Panc1 (cell line): Measurements from ENCODE around the gene ADAMTS10.

Source experiments
- POLR2AphosphoS5 ChIP-seq: IDR thresholded peaks from 2 replicates; pipeline ENCODE4 v1.6.1; 2012; ENCODE audit warnings: mild to moderate bottlenecking, low read depth, low read length, moderate library complexity
- TF ChIP-seq, protein P1 (sequence below): fragments of 450-650 bp; IDR thresholded peaks from 2 replicates; pipeline ENCODE4 v1.5.1; 2017; ENCODE audit warnings: mild to moderate bottlenecking

DNA sequence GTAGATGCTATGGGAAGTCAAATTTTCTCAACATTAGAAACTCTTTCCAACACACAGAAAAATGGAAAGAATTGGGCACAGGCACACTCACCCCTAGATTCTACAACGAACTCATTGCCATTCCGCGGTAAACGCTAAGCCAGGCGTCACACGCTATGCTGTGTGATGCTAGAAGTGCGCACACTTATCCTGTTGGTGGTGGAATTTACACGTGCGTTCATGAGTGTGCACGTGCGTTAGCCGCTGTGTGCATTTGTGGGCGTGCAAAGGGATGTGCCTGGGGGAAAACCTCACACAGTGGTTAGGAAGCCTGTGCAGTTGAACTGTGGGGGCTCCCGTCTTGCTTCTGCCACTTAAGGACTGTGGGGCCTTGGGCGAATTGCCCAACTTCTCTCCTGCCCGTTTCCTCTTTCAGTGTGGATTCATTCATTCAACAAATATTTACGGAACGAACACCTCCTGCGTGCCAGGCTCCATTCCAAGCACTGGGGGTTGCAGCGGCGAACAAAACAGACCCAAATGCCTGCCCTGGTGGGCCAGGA, 27.6 kb upstream of the ADAMTS10 start:
- TF ChIP-seq, protein P1, sequence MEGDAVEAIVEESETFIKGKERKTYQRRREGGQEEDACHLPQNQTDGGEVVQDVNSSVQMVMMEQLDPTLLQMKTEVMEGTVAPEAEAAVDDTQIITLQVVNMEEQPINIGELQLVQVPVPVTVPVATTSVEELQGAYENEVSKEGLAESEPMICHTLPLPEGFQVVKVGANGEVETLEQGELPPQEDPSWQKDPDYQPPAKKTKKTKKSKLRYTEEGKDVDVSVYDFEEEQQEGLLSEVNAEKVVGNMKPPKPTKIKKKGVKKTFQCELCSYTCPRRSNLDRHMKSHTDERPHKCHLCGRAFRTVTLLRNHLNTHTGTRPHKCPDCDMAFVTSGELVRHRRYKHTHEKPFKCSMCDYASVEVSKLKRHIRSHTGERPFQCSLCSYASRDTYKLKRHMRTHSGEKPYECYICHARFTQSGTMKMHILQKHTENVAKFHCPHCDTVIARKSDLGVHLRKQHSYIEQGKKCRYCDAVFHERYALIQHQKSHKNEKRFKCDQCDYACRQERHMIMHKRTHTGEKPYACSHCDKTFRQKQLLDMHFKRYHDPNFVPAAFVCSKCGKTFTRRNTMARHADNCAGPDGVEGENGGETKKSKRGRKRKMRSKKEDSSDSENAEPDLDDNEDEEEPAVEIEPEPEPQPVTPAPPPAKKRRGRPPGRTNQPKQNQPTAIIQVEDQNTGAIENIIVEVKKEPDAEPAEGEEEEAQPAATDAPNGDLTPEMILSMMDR: no peak
- no peak for TF ChIP-seq POLR2AphosphoS5
